GM21381 (cell line): ENCODE results near the gene STAMBP.
"Not testable (repeated sequence)": the region's sequence is repeated elsewhere in the genome, so short reads cannot be mapped to it uniquely, and the experiment has no call there.

Source experiments
- ATAC-seq: cut with Tn5 transposase; IDR thresholded peaks from one replicate; pipeline ENCODE4 v1.9.1; 2021; ENCODE audit warnings: mild to moderate bottlenecking, moderate library complexity; ENCODE audit not compliant: unreplicated experiment

STAMBP gene

DNA sequence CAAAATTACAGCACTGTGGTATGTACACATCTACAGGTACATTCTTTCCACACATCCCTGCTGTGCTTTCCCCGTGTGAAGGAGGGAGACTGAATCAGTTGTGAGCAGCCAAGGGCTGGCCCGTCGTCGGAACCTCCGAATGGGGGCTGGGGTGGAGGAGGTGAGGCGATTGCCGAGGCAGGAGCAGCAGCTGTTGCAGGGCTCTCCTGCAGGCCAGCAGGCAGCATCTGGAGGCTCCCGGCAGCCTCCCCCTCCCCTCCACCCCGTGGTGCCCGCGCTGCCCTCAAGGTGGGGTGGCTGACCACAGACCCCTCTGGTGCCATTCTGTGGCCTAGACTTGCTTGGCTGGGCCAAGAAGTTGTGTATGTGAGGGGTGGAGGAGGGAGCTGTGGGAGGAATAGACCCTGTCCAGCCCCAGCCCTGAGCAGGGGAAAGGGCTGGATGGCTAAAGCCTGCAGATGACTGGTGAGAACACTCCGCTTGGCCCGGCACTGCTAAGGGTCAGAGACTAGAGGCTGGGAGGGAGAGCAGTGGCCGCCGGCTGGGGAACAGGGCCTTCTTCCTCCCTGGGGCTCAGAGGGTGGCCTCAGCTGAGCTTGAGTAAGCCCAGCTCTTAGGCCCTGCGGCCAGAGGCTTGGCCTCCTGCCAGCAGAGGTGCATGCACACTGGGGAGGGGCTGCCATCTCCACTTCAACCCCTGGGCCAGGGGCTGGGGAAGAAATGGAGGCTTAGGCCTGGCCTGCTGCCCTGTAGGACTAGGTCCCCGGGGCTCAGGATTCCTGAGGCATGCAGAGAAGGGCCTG, 7.6 kb downstream of the STAMBP start:
- ATAC-seq: no peak

DNA sequence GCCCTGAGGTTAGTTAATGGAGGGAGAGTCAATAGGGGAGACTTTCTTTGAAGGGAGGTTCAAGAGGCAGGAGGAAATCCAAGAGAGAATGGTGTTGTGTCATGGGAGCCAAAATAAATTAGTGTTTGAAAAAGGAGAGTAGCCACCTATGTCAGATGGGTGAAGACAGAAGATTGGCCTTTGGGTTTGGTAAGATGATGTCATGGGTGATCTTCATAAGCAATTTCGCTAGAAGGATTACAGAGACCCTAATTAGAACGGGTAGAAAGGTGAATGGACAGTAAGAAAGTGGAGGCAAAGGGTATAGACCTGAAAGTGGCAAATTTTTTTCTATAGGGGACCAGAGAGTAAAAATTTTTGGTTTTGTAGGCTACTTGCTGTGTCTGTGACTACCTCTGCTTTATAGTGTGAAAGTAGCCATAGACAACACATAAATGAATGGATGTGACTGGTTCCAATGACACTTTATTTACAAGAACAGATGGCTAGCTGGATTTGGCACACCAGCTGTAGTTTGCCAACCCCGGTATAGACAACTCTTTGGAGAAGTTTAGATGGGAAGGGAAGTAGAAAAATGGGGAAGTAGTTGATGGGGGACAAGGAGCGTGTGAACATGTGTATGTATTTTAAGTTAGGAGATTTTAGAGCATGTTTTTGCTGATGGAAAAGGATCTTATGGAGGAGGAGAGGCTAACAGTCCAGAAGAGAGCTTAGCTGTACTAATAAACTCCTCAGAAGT, 9.3 kb downstream of the STAMBP start:
- ATAC-seq: no peak

- ATAC-seq: no peak
Measured at GRCh38 chr2:73838889-73839534, 10.3 kb downstream of the STAMBP start.

DNA sequence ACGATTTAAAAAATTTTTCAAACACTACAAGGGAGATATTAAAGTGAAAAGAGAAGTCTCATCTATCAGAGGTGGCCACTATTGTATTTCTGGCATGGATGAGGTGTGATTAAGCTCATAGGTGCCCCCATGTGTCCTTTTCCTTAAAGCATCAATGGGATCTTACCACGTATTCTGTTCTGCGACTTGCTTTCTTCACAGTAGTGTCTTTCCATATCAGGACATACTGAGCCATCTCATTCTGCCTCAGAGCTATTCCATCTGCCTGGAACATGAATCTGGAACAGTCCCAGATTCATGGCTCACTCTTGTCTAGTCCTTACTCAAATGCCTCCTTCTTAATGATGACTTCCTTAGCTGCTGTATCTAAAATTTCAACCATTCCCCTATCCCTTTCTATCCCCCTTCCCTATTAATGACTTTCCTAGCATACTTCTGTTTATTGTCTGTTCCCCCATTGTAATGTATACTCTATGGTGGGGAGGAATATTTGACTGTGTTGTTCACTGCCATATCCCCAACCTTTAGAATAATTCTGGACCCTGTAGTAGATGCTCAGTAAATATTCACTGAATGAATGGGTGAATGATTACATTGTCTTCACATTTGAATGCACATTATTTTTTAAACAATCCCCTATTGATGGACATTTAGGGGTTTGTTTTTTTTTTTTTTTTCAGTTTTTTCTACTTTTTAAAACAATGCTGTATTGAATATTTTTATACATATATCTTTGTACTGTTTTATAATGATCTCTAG, 11.1 kb downstream of the STAMBP start:
- ATAC-seq: no peak

GRCh38 chr2:73841912-73842738, 13.4 kb downstream of the STAMBP start:
- no peak for ATAC-seq

DNA sequence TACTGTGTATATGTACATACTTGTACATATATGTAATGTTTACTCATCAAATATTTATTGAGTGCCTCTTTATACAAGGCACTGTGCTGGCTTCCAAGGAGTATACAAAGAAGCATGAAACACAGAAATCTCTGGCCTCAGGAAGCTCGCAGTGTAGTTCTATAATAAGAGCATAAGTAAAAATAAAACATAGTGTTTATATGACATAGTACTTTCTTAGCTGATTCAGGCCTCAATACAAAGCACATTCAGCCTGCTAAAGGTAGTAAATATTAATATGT, 13.9 kb downstream of the STAMBP start:
- ATAC-seq: no peak

DNA sequence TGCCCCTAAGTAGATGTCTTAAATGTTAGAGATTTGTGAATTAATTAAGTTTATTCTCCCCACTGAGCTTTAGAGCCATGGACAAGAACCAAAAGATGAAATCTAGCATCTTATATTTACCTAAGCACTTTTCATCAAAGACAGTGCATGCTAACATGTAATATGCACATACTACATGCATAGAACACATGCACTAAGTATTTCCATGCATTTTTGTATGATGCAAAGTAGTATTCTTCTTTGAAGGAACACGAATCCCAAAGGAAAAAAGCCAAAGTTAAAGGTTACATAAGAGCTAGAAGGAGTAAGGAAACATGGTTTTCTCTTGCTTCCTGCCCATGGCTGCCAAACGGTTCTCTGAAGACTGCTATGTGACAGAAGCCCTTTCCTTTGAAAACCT, 15.3 kb downstream of the STAMBP start:
- no peak for ATAC-seq

- ATAC-seq: no peak
Measured at GRCh38 chr2:73850009-73850408, 21.2 kb downstream of the STAMBP start.

DNA sequence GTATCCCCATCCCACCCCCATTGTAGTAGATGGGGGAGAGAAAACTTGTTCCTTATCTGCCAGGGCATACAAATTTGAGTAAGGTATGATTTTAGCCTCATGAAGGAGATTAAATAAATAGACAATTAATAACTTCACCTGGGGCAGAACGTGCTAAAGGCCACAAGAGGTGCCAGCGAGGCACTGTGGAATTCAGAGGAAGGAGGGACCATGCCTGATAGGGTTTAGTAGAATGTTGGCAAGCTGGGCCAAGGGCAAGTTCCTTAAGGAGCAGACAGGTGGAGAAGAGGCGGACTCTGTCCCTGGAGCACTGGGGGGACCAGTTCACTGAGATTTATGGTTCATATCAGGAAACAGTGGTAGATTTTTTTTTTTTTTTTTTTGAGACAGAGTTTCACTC, 22.5 kb downstream of the STAMBP start:
- ATAC-seq: no peak

GRCh38 chr2:73852020-73852419, 23.3 kb downstream of the STAMBP start:
- ATAC-seq: no peak

DNA sequence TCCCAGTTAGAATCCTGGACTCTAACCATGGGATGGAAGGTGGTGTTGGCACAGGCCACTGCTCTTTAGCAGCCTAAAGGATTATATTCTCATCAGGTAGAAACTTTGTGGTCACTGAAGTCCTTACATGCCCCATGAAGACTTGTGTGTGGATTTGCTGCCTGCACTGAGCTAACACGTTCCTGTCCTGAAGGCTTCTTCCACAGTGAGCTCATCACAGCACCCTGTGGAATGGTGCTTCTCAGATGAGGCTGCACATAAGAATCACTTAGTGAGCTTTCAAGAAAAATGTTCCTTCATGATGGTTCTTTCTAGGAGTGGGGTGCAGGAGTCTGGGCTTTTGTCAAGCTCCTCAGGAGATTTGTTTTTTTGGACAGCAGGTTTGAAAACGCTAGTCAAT, 26.8 kb downstream of the STAMBP start:
- ATAC-seq: no peak

- no peak for ATAC-seq
Measured at GRCh38 chr2:73856214-73856613, 27.5 kb downstream of the STAMBP start.

GRCh38 chr2:73859721-73860586, 31.2 kb downstream of the STAMBP start:
- no peak for ATAC-seq

DNA sequence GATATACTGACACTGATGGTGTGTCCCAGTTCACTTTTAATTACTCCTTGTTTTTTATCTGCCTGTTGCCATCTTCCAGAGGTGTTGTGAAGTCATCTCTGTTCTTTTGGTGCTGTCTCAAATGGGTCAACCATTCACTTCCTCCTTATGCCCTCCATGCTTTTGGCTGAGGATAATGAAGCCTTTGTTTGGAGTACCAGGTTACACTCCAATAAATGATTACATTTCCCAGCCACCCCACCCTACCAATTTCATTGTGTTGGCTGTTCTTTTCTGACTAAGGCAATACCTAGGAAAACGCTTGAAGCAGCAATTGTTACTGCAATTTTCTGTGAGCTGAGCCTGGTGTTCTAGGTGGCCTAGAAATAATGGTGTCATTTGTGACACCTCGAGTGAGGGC, 34.2 kb downstream of the STAMBP start:
- ATAC-seq: no peak

GRCh38 chr2:73868204-73868978, 39.6 kb downstream of the STAMBP start:
- no peak for ATAC-seq

GRCh38 chr2:73870084-73870483, 41.3 kb downstream of the STAMBP start:
- ATAC-seq: no peak

- ATAC-seq: no peak
Measured at GRCh38 chr2:73877071-73877802, 48.5 kb downstream of the STAMBP start.

DNA sequence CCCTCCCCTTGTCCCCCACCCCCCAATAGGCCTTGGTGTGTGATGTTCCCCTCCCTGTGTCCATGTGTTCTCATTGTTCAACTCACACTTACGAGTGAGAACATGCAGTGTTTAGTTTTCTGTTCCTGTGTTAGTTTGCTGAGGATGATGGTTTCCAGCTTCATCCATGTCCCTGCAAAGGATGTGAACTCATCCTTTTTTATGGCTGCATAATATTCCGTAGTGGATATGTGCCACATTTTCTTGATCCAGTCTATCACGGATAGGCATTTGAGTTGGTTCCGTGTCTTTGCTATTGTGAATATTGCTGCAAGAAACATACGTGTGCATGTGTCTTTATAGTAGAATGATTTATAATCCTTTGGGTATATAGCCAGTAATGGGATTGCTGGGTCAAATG, 49.2 kb downstream of the STAMBP start:
- ATAC-seq: not testable (repeated sequence)
